GM12892 (cell line): ENCODE results near the gene RREB1.

Experiments
- POLR2A ChIP-seq: IDR thresholded peaks from 2 replicates; pipeline ENCODE4 v1.6.1; 2011; ENCODE audit warnings: low read depth, low read length, control low read depth
- POLR2AphosphoS5 ChIP-seq: IDR thresholded peaks from 2 replicates; pipeline ENCODE4 v1.6.1; 2011; ENCODE audit warnings: low read depth, low read length, control low read depth
- TAF1 ChIP-seq: IDR thresholded peaks from 2 replicates; pipeline ENCODE4 v1.6.1; 2011; ENCODE audit warnings: low read depth, mild to moderate bottlenecking, control low read depth, low read length, borderline replicate concordance

- TF ChIP-seq POLR2AphosphoS5 (no peak), TAF1 (no peak), POLR2A (no peak)
Measured at GRCh38 chr6:7240351-7240750, 132.6 kb downstream of the RREB1 start.
